Left lung (tissue), 10 donors: ENCODE results near the gene MMP23B. TPM values are rescaled to one million over a fixed set of nuclear protein-coding genes. Genes with fewer than 3 reads are reported as not detected.
A peak's percentile ranks its signal among the peaks of the same experiment; 100 is the strongest.

Experiments
- ATAC-seq: fragments of 200-7000 bp; cut with Tn5 transposase; one replicate; pipeline ENCODE4 v1.9.1; 2020; ENCODE audit warnings: moderate library complexity
- DNase-seq, 4 donors: peaks; one replicate each; pipeline ENCODE4 v3.0.0-alpha.2; 2013 to 2020
- H3K27ac ChIP-seq, 2 donors: fragments of 200-600 bp; sonication (generic) in 1 of 2; one replicate each; pipeline versions ENCODE4 v1.5.0 to v1.8.0; 2020 to 2021
- H3K27me3 ChIP-seq, 2 donors: fragments of 200-600 bp; sonication (generic) in 1 of 2; one replicate each; pipeline versions ENCODE4 v1.5.0 to v1.8.0; 2020 to 2021
- H3K36me3 ChIP-seq, 2 donors: fragments of 200-600 bp; sonication (generic) in 1 of 2; one replicate each; pipeline versions ENCODE4 v1.5.0 to v1.8.0; 2020 to 2021
- H3K4me1 ChIP-seq, 2 donors: fragments of 200-600 bp; one replicate each; pipeline ENCODE4 v1.8.0; 2021
- H3K4me3 ChIP-seq, 2 donors: fragments of 200-600 bp; sonication (generic) in 1 of 2; one replicate each; pipeline versions ENCODE4 v1.5.0 to v1.8.0; 2020 to 2021; ENCODE audit warnings: mild to moderate bottlenecking in 1 of 2
- H3K9me3 ChIP-seq, 2 donors: fragments of 200-600 bp; sonication (generic) in 1 of 2; one replicate each; pipeline versions ENCODE4 v1.5.0 to v1.8.0; 2020 to 2021
- CTCF ChIP-seq, 2 donors: fragments of 200-600 bp; sonication (generic) in 1 of 2; IDR thresholded peaks; one replicate each; pipeline versions ENCODE4 v1.5.0 to v1.8.0; 2021; ENCODE audit warnings: antibody characterized with exemption in 2 of 2
- intact Hi-C, 2 donors: fragments of 100-400 bp; cut with DNase I; formaldehyde crosslinking; loops; one replicate each; pipeline versions ENCODE4 v1.11.2 to v1.14.2; 2022
- polyA plus RNA-seq, 6 donors: library from polyadenylated mRNA; unstranded; fragments of 120-200 nt; gene quantifications; one replicate each; pipeline ENCODE4 v1.2.1, GENCODE V29; 2013; ENCODE audit not compliant: insufficient read length in 6 of 6
- total RNA-seq, 2 donors: library from RNA; stranded (reverse); fragmentation: NEBNext Ultra II Directional; extraction: Animal tissue kit (Norgen Biotek cat#: 25700); gene quantifications; one replicate each; pipeline ENCODE4 v1.2.1, GENCODE V29; 2021
- donor health status: DM: no; HTN: yes; CAD: no.
- donor health status: DM: no; HTN: no; CAD: no.

Gene MMP23B
- total and polyA plus RNA-seq, 8 donors = 31.9 to 96.9 (median 56.1) TPM

GRCh38 chr1:1614204-1614953, 17.6 kb upstream of the MMP23B start:
- intact Hi-C loops = no loop called here
- no peak for TF ChIP-seq CTCF (IDR thresholded peaks at IDR 0.05)
- peak overlapping the region; percentile 99 for H3K27ac ChIP-seq
- H3K27me3 ChIP-seq = no peaks in the 10 kb centered on the region
- DNase-seq (peak in 3 of 4 donors; percentile 59 to 74 (median 71)), ATAC-seq (peak; percentile 9)
- H3K36me3 ChIP-seq = peaks cover 0 to 8% of the 10 kb centered on the region in 2 donors
- peaks cover 29 to 52% of the 10 kb centered on the region in 2 donors for H3K4me1 ChIP-seq
- no peaks in the 10 kb centered on the region for H3K9me3 ChIP-seq
- peak overlapping the region; percentile 78 to 83 for H3K4me3 ChIP-seq

GRCh38 chr1:1614954-1615255, 17.1 kb upstream of the MMP23B start:
- no peak for TF ChIP-seq CTCF (IDR thresholded peaks at IDR 0.05)
- Histone ChIP-seq H3K27me3 (no peaks in the 10 kb centered on the region), H3K36me3 (peaks cover 0 to 8% of the 10 kb centered on the region in 2 donors), H3K9me3 (no peaks in the 10 kb centered on the region), H3K27ac (peak overlapping the region; percentile 99), H3K4me1 (peaks cover 29 to 49% of the 10 kb centered on the region in 2 donors), H3K4me3 (peak overlapping the region; percentile 78 to 83)
- ATAC-seq = no peak
- intact Hi-C loops = no loop called here
- no peak for DNase-seq

- Histone ChIP-seq H3K27ac (peak within 1 kb of the TSS; percentile 99), H3K27me3 (no peaks in the 10 kb centered on the region), H3K4me1 (peaks cover 29 to 47% of the 10 kb centered on the region in 2 donors), H3K9me3 (no peaks in the 10 kb centered on the region), H3K4me3 (peak within 1 kb of the TSS; percentile 78 to 83), H3K36me3 (peaks cover 0 to 8% of the 10 kb centered on the region in 2 donors)
- intact Hi-C loops = no loop called here
- DNase-seq = peak; percentile 91 to 98 (median 98)
- TF ChIP-seq CTCF (IDR thresholded peaks at IDR 0.05) = no peak
- ATAC-seq = peak; percentile 91
Observed at GRCh38 chr1:1615256-1616044, 16.5 kb upstream of the MMP23B start, which contains the start of gene MIB2. Gene MIB2 (plus strand): TSS chr1:1615500. CDS start chr1:1623453, 7,953 bp downstream.

GRCh38 chr1:1616045-1616790, 15.8 kb upstream of the MMP23B start:
- peak overlapping the region; percentile 78 to 83 for H3K4me3 ChIP-seq
- no peak for TF ChIP-seq CTCF (IDR thresholded peaks at IDR 0.05)
- no peaks in the 10 kb centered on the region for H3K9me3 ChIP-seq
- DNase-seq (peak in 1 of 4 donors; percentile 89), ATAC-seq (peak; percentile 6)
- H3K27ac ChIP-seq = peak overlapping the region; percentile 99
- no peaks in the 10 kb centered on the region for H3K27me3 ChIP-seq
- H3K4me1 ChIP-seq = peaks cover 25 to 43% of the 10 kb centered on the region in 2 donors
- H3K36me3 ChIP-seq = peaks cover 0 to 8% of the 10 kb centered on the region in 2 donors
- intact Hi-C loops = no loop called here
